Measurements from ENCODE around the gene ADARB1.

ADARB1 gene

GRCh38 chr21:45146306-45146705 lies 71.9 kb downstream of the ADARB1 start:
- no peak for TF ChIP-seq CTCF (IDR thresholded peaks at IDR 0.05; ENCODE audit: low read depth, low read length)
- DNase-seq: no peak
- H3K4me3 ChIP-seq (ENCODE audit: low read depth, low read length): no peak overlapping the region
- H3K9me3 ChIP-seq: no peaks in the 10 kb centered on the region
- H3K36me3 ChIP-seq: no peaks in the 10 kb centered on the region
- H3K27me3 ChIP-seq: no peaks in the 10 kb centered on the region
- H3K4me1 ChIP-seq: peaks cover 12% of the 10 kb centered on the region

- Histone ChIP-seq H3K36me3 (no peaks in the 10 kb centered on the region), H3K9me3 (no peaks in the 10 kb centered on the region), H3K4me3 (ENCODE audit: low read depth, low read length) (no peak overlapping the region), H3K4me1 (peaks cover 15% of the 10 kb centered on the region), H3K27me3 (no peaks in the 10 kb centered on the region)
- TF ChIP-seq CTCF (IDR thresholded peaks at IDR 0.05; ENCODE audit: low read depth, low read length): no peak
- DNase-seq: no peak
Measured at GRCh38 chr21:45146801-45147200, 72.4 kb downstream of the ADARB1 start.

GRCh38 chr21:45147473-45148315 lies 73.3 kb downstream of the ADARB1 start:
- H3K4me3 ChIP-seq (ENCODE audit: low read depth, low read length): no peak overlapping the region
- H3K4me1 ChIP-seq: peaks cover 15% of the 10 kb centered on the region
- DNase-seq: no peak
- H3K9me3 ChIP-seq: no peaks in the 10 kb centered on the region
- H3K36me3 ChIP-seq: no peaks in the 10 kb centered on the region
- TF ChIP-seq CTCF (IDR thresholded peaks at IDR 0.05; ENCODE audit: low read depth, low read length): no peak
- H3K27me3 ChIP-seq: no peaks in the 10 kb centered on the region

GRCh38 chr21:45148316-45148990 lies 74.1 kb downstream of the ADARB1 start:
- Histone ChIP-seq H3K4me3 (ENCODE audit: low read depth, low read length) (no peak overlapping the region), H3K9me3 (no peaks in the 10 kb centered on the region), H3K4me1 (peaks cover 18% of the 10 kb centered on the region), H3K36me3 (no peaks in the 10 kb centered on the region), H3K27me3 (no peaks in the 10 kb centered on the region)
- no peak for TF ChIP-seq CTCF (IDR thresholded peaks at IDR 0.05; ENCODE audit: low read depth, low read length)
- no peak for DNase-seq

GRCh38 chr21:45149021-45149420 lies 74.6 kb downstream of the ADARB1 start:
- Histone ChIP-seq H3K9me3 (no peaks in the 10 kb centered on the region), H3K4me3 (ENCODE audit: low read depth, low read length) (no peak overlapping the region), H3K27me3 (no peaks in the 10 kb centered on the region), H3K36me3 (no peaks in the 10 kb centered on the region), H3K4me1 (peaks cover 23% of the 10 kb centered on the region)
- no peak for TF ChIP-seq CTCF (IDR thresholded peaks at IDR 0.05; ENCODE audit: low read depth, low read length)
- DNase-seq: no peak

GRCh38 chr21:45150638-45151131 lies 76.3 kb downstream of the ADARB1 start:
- Histone ChIP-seq H3K4me3 (ENCODE audit: low read depth, low read length) (no peak overlapping the region), H3K27me3 (no peaks in the 10 kb centered on the region), H3K4me1 (peaks cover 32% of the 10 kb centered on the region), H3K36me3 (no peaks in the 10 kb centered on the region), H3K9me3 (no peaks in the 10 kb centered on the region)
- no peak for TF ChIP-seq CTCF (IDR thresholded peaks at IDR 0.05; ENCODE audit: low read depth, low read length)
- no peak for DNase-seq

Data from BE2C (cell line).